Nephron (organoid): ENCODE results near the gene UCHL1.
A peak's percentile ranks its signal among the peaks of the same experiment; 100 is the strongest.

ENCODE experiments used
- H3K27ac Mint-ChIP-seq, 3 experiments: 2 replicates each; pipeline ENCODE4 v1.8.0; 2020; ENCODE audit warnings: mixed read lengths in 3 of 3, mild to moderate bottlenecking in 2 of 3, moderate library complexity in 1 of 3
- H3K27me3 Mint-ChIP-seq: 2 replicates; pipeline ENCODE4 v1.8.0; 2021; ENCODE audit warnings: low read depth, mild to moderate bottlenecking, moderate library complexity, mixed read lengths
- H3K36me3 Mint-ChIP-seq: 2 replicates; pipeline ENCODE4 v1.8.0; 2020; ENCODE audit warnings: low read depth, mixed read lengths
- H3K4me1 Mint-ChIP-seq: 2 replicates; pipeline ENCODE4 v1.8.0; 2020; ENCODE audit warnings: mixed read lengths
- H3K4me3 Mint-ChIP-seq, 3 experiments: 2 replicates each; pipeline ENCODE4 v1.8.0; 2020; ENCODE audit warnings: mild to moderate bottlenecking in 3 of 3, mixed read lengths in 3 of 3, moderate library complexity in 2 of 3
- H3K9me3 Mint-ChIP-seq: 2 replicates; pipeline ENCODE4 v1.8.0; 2020; ENCODE audit warnings: mixed read lengths
- TF ChIP-seq, protein P1 (sequence below), 3 experiments: fragments of 200-600 bp; sonication (generic); IDR thresholded peaks; one replicate each; pipeline ENCODE4 v1.5.0; 2021; ENCODE audit warnings: antibody characterized with exemption in 3 of 3; ENCODE audit not compliant: unreplicated experiment in 3 of 3

Gene UCHL1

DNA sequence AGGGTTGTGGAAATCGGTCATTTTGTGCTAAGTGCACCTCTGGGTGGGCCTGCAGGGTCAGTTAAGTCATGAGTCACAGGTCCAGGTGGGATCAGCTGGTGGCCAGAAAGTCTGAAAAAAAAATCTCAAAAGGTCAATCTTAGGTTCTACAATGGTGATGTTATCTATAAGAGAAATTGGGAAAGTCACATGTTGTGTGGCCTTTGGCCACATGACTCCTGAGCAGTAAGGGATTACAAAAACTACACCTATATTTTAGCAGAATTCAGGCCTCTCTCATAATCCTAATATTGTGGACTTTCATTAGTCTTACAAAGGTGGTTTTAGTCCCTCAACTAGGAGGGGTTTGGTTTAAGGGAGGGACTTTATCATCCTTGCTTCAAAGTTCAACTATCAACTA is 59.1 kb downstream of the UCHL1 start:
- TF ChIP-seq, protein P1, sequence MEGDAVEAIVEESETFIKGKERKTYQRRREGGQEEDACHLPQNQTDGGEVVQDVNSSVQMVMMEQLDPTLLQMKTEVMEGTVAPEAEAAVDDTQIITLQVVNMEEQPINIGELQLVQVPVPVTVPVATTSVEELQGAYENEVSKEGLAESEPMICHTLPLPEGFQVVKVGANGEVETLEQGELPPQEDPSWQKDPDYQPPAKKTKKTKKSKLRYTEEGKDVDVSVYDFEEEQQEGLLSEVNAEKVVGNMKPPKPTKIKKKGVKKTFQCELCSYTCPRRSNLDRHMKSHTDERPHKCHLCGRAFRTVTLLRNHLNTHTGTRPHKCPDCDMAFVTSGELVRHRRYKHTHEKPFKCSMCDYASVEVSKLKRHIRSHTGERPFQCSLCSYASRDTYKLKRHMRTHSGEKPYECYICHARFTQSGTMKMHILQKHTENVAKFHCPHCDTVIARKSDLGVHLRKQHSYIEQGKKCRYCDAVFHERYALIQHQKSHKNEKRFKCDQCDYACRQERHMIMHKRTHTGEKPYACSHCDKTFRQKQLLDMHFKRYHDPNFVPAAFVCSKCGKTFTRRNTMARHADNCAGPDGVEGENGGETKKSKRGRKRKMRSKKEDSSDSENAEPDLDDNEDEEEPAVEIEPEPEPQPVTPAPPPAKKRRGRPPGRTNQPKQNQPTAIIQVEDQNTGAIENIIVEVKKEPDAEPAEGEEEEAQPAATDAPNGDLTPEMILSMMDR (IDR thresholded peaks at IDR 0.05; ENCODE audit: unreplicated experiment in 3 of 3) = no peak

More for the DNA sequence above, 59.1 kb downstream of the UCHL1 start:
- no peaks in the 10 kb centered on the region for H3K4me1 Mint-ChIP-seq
- H3K27ac Mint-ChIP-seq = peak overlapping the region in 1 of 3 experiments; percentile 14
- H3K9me3 Mint-ChIP-seq = peaks cover 22% of the 10 kb centered on the region
- no peak overlapping the region for H3K4me3 Mint-ChIP-seq
- H3K27me3 Mint-ChIP-seq = no peaks in the 10 kb centered on the region
- no peaks in the 10 kb centered on the region for H3K36me3 Mint-ChIP-seq
